GM21717 (cell line): Measurements from ENCODE around the gene USP7.

Source experiments
- ATAC-seq: cut with Tn5 transposase; IDR thresholded peaks from one replicate; pipeline ENCODE4 v1.9.1; 2021; ENCODE audit warnings: mild to moderate bottlenecking, moderate library complexity; ENCODE audit not compliant: unreplicated experiment

USP7 gene

DNA sequence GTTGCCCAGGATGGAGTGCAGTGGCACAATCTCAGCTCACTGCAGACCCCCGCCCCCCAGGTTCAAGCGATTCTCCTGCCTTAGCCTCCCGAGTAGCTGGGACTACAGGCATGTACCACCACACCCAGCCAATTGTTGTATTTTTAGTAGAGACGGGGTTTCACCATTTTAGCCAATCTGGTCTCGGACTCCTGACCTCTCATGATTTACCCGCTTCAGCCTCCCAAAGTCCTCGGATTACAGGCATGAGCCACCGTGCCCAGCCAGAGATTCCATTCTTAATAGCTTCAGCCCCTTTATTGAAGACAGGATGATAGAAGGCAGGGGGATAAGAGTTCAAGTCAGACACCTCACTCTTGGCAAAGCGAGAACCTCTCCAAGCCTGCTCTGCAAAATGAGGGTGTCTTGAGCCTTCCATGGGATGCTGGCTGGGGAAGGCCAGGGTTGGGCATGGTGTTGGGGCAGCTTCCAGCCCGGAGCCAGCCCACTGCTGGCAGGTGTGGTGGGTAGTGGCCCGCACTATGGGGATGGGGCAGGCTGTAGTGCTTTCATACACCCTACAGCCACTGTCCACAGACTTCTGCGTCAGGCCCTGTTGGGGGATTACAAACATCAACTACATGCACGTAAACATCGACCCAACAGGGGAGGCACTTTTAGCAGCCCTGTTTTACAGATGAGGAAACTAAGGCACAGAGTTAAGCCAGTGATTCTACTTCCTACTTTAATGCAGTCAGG, 98.4 kb downstream of the USP7 start:
- no peak for ATAC-seq

GRCh38 chr16:8864480-8865110, 99.1 kb downstream of the USP7 start:
- ATAC-seq: no peak

DNA sequence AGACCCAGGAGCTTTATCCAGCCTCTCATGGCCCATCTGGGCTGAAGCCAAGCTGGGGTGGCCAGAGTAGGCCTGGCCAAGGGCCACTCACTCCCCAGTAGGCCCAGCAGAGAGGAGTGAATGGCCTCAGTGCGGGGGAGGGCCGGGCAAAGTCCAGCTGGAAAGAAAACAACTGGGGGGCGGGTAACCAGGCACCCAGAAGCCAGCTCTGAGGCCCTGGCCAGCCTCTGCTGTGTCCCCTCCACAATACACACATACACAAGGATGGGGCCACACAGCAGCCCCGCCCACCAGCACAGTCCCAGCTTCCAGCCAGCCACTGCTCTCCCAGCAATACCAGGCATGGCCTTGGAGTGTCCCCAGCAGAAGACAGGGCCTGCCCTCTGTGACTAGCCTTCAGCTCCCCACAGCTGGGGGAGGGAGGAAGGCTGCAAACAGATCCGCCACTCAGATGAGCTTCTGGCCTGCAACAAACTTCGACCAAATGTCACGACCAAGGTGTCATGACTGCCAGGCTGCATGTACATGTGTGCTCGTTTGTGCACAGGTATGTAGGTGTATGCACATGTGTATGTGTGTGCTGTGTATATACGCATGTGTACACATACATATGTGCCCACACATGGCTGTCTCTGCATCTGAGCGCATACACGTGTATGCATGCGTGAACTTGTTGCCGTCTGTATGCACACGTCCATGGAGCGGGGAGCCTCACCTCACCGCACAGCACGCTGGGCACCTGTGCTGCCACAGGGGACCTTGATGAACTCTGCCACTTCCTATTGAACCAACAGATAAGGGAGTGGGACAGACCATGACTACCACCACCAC, 99.9 kb downstream of the USP7 start:
- no peak for ATAC-seq

- no peak for ATAC-seq
These were observed 101.2 kb downstream of the USP7 start for GRCh38 chr16:8862309-8863130.

DNA sequence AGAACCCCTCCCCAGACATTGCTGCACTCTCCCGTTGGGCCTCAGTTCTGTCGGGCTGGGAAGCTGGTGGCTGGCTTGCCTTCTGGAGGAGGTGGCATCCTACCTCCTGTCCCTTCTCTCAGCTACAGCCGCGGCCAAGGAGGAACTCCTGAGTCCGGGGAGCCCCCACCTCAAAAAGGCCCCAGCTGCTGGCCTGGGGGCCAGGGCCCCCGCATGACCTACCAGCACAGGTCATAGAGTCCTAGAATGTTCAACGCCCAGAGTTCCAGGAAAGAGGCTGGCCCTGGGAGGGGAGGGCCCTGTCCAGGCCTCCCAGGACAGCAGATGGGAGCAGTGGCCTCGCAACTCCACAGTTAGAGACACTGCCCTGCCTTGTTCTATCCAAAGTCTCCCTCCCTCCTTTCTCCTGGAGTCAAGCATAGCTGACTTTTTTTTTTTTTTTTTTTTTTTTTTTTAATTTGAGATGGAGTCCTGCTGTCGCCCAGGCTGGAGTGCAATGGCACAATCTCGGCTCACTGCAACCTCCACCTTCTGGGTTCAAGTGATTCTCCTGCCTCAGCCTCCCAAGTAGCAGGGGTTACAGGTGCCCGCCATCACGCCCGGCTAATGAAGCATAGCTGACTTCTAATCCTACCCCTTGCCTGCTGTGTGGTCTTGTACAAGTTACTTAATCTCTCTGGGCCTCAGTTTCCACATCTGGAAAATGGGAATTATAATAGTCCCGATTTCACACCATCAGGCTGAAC, 102.0 kb downstream of the USP7 start:
- no peak for ATAC-seq

- ATAC-seq: no peak
These were observed 103.5 kb downstream of the USP7 start for GRCh38 chr16:8859913-8860881.

- ATAC-seq: no peak
These were observed 104.5 kb downstream of the USP7 start for GRCh38 chr16:8858994-8859912.

- no peak for ATAC-seq
These were observed 107.7 kb downstream of the USP7 start for GRCh38 chr16:8855972-8856371.

DNA sequence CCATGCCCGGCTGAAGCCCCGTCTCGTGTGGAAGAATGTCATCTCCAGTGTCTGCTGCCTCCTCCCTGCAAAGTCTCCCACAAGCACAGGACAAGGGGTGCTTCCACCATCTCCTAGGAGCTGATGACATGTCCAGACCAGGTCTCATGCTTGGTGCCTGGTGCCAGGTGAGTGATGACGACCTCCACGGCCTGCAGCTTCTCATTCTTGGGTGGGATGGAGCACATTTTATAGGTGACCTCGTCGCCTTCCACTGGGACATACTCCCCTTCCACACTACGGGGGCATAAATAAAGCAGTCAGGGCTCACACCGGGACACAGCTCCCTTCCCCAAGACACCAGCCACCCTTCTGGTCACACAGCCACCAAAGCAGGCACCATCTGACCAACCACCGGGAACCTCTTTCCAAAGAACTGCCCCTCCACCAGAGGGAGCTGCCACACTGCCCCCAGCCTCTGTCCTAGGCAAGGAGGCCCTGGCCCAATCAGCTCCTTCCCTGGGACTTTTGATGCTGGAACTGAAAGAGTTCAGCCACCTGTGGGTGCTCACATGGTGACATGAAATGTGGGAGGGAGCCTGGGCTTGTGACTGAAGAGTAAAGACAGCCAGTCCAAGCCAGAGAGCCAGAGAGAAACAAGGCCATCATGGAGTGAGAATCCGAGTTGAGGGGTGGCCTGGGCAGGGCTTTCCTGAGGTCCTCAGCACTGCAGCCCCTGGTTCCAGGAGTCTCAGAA, 108.5 kb downstream of the USP7 start:
- no peak for ATAC-seq

DNA sequence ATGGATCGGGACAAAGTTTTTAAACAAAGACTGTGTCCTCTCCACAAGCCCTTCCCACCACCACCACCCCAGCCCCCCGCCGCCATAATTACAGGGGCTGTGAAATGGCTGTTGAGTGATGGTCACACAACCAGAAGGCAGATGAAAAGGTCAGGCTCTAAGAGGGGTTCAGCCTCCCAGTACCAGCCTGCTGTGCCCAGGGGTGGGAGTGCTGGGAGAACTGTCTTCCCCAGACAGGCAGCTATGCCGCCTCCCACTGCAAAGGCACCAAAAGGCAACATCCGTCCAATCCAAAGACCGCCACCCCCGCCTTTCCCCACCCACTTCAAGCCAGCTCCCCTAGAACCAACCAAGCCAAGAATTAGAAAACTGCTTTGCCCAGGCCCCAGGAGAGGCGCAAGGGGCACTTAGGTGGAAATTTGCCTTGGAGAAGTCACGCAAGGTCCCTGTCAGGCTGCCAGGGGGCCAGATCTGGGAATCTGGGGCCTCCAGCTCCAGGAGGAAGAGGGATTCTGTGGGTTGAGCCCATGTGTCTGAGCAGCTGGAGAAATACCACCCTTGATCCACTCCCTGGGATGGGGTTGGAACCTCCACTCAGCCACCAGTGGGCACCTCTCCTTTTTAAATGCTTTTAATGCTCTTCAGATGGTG, 109.3 kb downstream of the USP7 start:
- no peak for ATAC-seq

- ATAC-seq: no peak
These were observed 110.1 kb downstream of the USP7 start for GRCh38 chr16:8853611-8854010.

DNA sequence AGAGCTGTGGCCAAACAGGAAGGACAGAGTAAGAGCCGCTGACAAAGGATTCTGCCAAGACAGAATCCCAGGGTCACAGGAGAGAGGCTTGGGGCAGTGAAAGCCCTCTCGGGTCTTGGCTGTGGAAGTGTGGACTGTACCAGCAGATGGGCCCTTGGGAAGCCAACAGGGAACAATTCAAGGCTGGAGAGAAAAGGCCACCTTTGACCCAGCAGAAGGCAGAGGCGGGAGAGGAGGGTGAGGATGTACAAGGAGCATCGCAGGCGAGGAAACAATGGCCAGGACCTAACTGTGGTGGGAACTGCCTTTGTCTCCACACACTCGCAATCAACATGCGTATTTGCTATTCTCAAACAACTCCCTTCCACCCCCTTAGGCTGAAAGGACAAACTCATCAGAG, 110.6 kb downstream of the USP7 start:
- ATAC-seq: no peak

DNA sequence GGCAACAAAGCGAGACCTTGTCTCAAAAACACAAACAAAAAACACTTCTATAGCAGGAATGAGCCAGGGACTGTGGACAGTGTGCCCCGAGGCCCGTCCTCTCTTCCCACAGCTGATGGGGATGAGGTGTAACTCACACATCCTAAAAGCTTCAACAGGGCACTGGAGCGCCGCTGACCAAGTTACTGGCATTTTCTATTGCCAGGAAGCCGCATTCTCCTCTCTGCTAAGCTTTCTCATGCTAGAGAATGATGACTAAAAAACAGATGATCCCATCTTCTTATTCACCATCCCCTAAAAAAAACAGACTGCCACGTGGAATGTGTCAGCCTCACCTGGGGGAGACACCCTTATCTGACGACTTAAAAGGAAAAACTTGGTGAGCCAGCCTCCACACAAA, 111.2 kb downstream of the USP7 start:
- no peak for ATAC-seq

DNA sequence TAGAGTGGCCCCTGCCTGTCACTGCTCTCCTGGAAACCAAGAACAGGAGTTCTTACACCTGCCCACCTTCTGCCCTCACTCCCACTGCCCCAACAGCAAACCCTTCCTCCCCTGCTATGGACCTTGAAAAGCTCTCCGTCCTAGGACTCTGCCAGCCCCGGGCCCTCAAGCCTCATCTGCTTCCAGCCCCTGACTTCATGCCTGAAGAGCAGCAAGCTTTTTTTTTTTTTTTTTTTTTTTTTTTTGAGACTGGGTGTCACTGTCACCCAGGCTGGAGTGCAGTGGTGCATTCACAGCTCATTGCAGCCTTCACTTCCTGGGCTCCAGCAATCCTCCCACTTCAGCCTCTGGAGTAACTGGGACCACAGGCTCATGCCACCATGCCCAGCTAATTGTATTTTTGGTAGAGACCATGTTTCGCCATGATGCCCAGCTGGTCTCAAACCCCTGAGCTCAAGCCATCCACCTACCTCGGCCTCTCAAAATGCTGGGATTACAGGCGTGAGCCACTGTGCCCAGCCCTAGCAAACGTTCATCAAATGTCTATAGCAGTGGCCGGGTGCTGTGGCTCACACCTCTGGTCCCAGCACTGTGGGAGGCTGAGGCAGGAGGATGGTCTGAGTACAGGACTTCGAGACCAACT, 111.8 kb downstream of the USP7 start:
- no peak for ATAC-seq

GRCh38 chr16:8850279-8850885, 113.3 kb downstream of the USP7 start:
- no peak for ATAC-seq

DNA sequence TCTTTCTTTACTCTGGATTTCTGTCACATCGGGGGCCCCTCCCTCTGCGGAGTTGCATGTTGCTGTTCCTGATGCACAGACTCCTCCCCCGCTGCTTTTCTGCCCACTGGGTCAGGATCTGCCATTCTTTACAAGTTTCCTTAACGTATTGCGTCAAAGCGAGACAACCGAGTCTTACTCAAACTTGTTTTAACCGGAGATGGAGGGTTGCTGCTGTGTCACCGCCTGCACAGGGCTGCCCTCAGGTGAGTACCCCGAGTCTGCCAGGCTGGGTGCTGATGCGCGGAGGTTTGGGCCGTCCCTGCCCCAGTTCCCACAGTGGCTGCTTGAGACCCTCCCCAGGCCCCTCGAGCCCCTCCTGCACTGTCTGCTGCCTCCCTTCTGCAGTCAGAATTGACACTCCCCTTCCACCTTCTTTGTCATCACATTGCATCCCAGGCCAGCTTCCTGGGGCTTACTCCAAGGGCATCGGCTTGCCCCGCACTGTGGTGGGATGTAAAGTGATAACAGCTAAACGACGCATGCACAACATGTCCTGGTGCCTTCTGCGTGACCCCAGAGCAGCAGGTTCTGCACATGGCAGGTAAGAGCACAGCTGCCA, 114.2 kb downstream of the USP7 start:
- no peak for ATAC-seq
